Activated CD4-positive, alpha-beta memory T cell treated with anti-CD3 and anti-CD28 coated beads, Interleukin-2, amount 10 ng/mL, durations not matched to agents 7 days and 5 days (primary cell): ENCODE results near the gene MTUS2. TPM values are rescaled to one million over a fixed set of nuclear protein-coding genes. Genes with fewer than 3 reads are reported as not detected.

Experiments used
- CTCF ChIA-PET: fragments of 350-600 bp; sonication (Branson Sonifier 250); formaldehyde crosslinking; loops from one replicate; lab custom pipeline; 2021; ENCODE audit warnings: antibody characterized with exemption, inconsistent platforms; lab: Charles Lee
- POLR2A ChIA-PET: fragments of 350-600 bp; sonication (Branson Sonifier 250); formaldehyde crosslinking; loops from one replicate; lab custom pipeline; 2021; ENCODE audit warnings: antibody characterized with exemption; lab: Charles Lee
- DNase-seq: peaks from one replicate; pipeline ENCODE4 v3.0.0-alpha.2; 2020
- H3K27ac Mint-ChIP-seq: one replicate; pipeline ENCODE4 v1.8.0; 2021; ENCODE audit warnings: mild to moderate bottlenecking, mixed read lengths
- H3K27me3 Mint-ChIP-seq: one replicate; pipeline ENCODE4 v1.8.0; 2021; ENCODE audit warnings: mixed read lengths
- H3K36me3 Mint-ChIP-seq: one replicate; pipeline ENCODE4 v1.8.0; 2021; ENCODE audit warnings: low read depth, mixed read lengths
- H3K4me1 Mint-ChIP-seq: one replicate; pipeline ENCODE4 v1.8.0; 2021; ENCODE audit warnings: mixed read lengths
- H3K4me3 Mint-ChIP-seq: one replicate; pipeline ENCODE4 v1.8.0; 2021; ENCODE audit warnings: mild to moderate bottlenecking, mixed read lengths
- H3K9me3 Mint-ChIP-seq: one replicate; pipeline ENCODE4 v1.8.0; 2021; ENCODE audit warnings: mixed read lengths
- total RNA-seq, 2 experiments: library from RNA; stranded (reverse); gene quantifications; one replicate each; pipeline ENCODE4 v1.2.3, GENCODE V29; 2021

The MTUS2 gene
- total RNA-seq, 2 experiments from 2014 or later = not detected

DNA sequence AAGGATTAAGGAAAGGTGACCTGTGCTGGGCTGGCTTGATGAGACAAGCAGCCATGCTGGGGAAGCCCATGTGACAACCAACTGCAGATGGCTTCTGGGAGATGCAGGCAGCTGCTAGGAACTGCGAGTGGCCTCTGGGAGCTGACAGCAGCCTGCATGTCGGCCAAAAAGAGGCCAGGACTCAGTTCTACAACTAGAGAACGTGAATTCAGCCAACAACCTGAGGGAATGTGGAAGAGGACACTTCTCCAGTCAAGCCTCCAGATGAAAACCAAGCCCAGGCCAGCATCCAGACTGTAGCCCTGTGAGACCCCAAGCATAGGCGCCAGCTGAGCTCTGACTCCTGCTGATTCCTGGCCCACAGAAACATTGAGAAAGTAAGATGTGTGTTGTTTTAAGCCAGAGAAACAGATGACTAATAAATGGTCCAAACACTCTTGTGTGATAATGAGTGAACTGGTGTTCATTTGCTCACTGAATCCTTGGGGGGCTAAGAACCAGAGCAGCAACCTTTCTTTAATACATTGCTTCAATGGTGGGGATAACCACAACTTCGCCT, 730.4 kb downstream of the MTUS2 start:
- H3K27me3 Mint-ChIP-seq = no peaks in the 10 kb centered on the region
- H3K36me3 Mint-ChIP-seq = peaks cover 53% of the 10 kb centered on the region
- ChIA-PET CTCF (interaction anchor here (1.0 kb wide), 1 partner anchor 14 kb away, joined by 4 read pairs; no protein-coding TSS in a partner anchor), POLR2A (no interaction called here)
- H3K9me3 Mint-ChIP-seq = no peaks in the 10 kb centered on the region
- H3K4me3 Mint-ChIP-seq = no peak overlapping the region
- peaks cover 3% of the 10 kb centered on the region for H3K4me1 Mint-ChIP-seq
- DNase-seq = no peak
- H3K27ac Mint-ChIP-seq = no peak overlapping the region

DNA sequence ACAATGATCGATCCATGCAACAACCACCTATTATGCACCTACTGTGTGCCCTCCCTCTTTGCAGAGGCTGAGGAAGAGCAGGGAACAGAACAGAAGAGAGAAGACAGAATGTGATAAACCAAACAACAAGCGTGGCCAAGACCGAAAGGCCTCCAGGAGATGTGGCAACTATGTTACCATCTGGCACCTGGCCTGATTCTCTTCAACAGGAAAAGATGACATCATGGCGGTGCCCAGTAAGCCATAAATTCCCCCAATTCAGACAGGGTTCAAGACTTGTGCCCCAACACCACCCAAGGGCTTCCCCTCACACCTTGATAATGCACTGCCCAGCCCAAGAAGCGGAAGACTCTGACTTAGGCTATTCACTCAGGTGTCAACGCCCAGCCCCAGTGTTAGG, 731.1 kb downstream of the MTUS2 start:
- H3K27me3 Mint-ChIP-seq = no peaks in the 10 kb centered on the region
- no peaks in the 10 kb centered on the region for H3K9me3 Mint-ChIP-seq
- ChIA-PET CTCF (interaction anchor here (1.0 kb wide), 1 partner anchor 14 kb away, joined by 4 read pairs; no protein-coding TSS in a partner anchor), POLR2A (no interaction called here)
- H3K4me3 Mint-ChIP-seq = no peak overlapping the region
- no peaks in the 10 kb centered on the region for H3K4me1 Mint-ChIP-seq
- peaks cover 52% of the 10 kb centered on the region for H3K36me3 Mint-ChIP-seq
- H3K27ac Mint-ChIP-seq = no peak overlapping the region
- DNase-seq = no peak

Other genes with a start within 250 kb of the MTUS2 start
- gene POMP, start 161.2 kb upstream of the MTUS2 start, total RNA-seq = 10 to 100 TPM; 75.1 to 76.6 TPM
- gene SLC46A3, start 101.4 kb upstream of the MTUS2 start, total RNA-seq = 10 to 100 TPM in 1 of 2 experiments, 1 to 10 TPM in 1; 9.6 to 10.9 TPM